AG09309 (cell line): Measurements from ENCODE around the gene NAA80.
A peak's percentile ranks its signal among the peaks of the same experiment; 100 is the strongest.

Experiments used
- DNase-seq: peaks from one replicate; pipeline ENCODE4 v3.0.0-alpha.2; 2010; ENCODE audit warnings: low read depth
- H3K4me3 ChIP-seq: 2 replicates; pipeline ENCODE4 v1.5.1; 2011; ENCODE audit warnings: mild to moderate bottlenecking, low read depth, low read length, moderate library complexity; ENCODE audit not compliant: control insufficient read depth
- CTCF ChIP-seq: IDR thresholded peaks from 2 replicates; pipeline ENCODE4 v1.5.1; 2011; ENCODE audit warnings: mild to moderate bottlenecking, low read depth, low read length, inconsistent platforms; ENCODE audit not compliant: insufficient read depth, control insufficient read depth; ENCODE audit errors: missing control alignments

NAA80 gene

GRCh38 chr3:50299929-50300680 is 900 bp upstream of the NAA80 start:
- H3K4me3 ChIP-seq: peak overlapping the region; percentile 44
- no peak for DNase-seq
- no peak for TF ChIP-seq CTCF

- peak overlapping the region; percentile 44 for H3K4me3 ChIP-seq
- no peak for DNase-seq
- TF ChIP-seq CTCF: no peak
These were observed 378 bp upstream of the NAA80 start for GRCh38 chr3:50299638-50299928.

- DNase-seq: no peak
- no peak for TF ChIP-seq CTCF
- peak overlapping the region; percentile 68 for H3K4me3 ChIP-seq
These were observed 1.1 kb downstream of the NAA80 start for GRCh38 chr3:50297896-50298725.

- no peak overlapping the region for H3K4me3 ChIP-seq
- TF ChIP-seq CTCF: no peak
- DNase-seq: no peak
These were observed 1.8 kb downstream of the NAA80 start for GRCh38 chr3:50297384-50297775.

GRCh38 chr3:50296721-50297383 is 2.4 kb downstream of the NAA80 start:
- H3K4me3 ChIP-seq: no peak overlapping the region
- DNase-seq: no peak
- TF ChIP-seq CTCF: no peak

- H3K4me3 ChIP-seq: no peak overlapping the region
- DNase-seq: no peak
- no peak for TF ChIP-seq CTCF
These were observed 3.4 kb downstream of the NAA80 start for GRCh38 chr3:50295553-50296431.
